ENCODE results near the gene WDR26.
"Not testable (repeated sequence)": the region's sequence is repeated elsewhere in the genome, so short reads cannot be mapped to it uniquely, and the experiment has no call there.

Gene WDR26

DNA sequence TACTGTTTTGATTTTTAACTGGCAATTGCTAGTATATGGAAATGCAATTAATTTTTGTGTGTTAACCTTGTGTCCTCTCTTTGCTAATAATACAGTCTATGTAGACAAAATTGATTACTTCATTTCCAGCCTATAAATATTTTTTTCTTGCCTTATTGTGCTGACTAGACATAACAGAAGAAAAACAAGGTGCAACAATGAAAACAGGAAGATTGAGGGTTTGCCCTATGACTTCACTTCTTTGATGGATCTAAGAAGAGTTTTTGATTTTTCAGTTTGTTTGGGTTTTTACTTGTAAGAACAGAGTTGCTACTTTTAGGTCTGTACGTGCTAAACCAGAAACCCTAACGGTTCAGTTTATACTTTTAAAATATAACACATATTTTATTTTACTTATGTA, 86.5 kb downstream of the WDR26 start:
- no peak for DNase-seq

DNA sequence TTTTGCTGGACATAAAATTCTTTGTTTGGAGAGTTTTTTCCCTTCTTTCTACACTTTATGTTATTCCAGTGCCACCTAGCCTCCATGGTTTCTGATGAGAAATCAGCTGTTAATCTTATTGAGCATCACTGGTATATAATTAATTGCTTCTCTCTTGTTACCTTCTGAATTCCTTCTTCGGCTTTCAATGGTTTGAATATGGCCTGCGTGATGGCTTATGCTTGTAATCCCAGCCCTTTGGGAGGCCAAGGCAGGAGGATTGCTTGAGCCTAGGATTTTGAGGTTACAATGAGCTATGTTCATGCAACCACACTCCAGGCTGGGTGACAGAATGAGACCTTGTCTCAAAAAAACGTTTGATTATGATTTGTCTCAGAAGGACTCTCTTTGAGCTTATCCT, 90.9 kb downstream of the WDR26 start:
- DNase-seq: no peak

DNA sequence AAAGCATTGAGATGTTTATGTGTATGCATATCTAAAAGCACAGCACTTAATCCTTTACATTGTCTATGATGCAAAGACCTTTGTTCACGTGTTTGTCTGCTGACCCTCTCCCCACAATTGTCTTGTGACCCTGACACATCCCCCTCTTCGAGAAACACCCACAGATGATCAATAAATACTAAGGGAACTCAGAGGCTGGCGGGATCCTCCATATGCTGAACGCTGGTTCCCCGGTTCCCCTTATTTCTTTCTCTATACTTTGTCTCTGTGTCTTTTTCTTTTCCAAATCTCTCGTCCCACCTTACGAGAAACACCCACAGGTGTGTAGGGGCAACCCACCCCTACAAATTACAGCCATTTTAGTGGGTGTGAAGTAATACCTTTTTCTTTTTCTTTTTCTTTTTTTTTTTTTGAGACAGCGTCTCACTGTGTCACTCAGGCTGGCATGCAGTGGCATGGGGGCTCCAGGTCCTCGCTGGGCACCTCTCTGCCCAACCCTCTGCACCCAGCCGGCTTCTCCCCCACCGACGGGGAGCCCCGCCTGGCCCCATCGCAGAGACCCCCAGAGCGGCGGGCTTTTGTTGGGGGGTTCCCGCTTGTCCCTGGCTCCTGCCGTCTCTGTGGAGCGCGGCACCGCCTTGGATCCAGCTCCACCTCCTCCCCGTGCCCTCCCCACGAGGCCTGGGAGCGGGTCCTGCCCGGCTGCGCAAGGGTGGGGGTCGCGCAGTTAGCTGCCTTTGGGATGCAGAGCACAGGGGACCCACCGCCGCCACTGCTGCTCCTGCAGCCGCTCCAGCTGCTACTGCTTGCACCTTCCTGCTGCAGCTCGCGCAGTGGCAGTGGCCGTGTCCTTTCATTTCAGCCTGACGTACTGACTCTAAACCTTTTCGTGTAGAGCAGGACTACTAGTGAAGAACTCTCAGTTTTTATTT, 93.9 kb downstream of the WDR26 start:
- DNase-seq: not testable (repeated sequence)

DNA sequence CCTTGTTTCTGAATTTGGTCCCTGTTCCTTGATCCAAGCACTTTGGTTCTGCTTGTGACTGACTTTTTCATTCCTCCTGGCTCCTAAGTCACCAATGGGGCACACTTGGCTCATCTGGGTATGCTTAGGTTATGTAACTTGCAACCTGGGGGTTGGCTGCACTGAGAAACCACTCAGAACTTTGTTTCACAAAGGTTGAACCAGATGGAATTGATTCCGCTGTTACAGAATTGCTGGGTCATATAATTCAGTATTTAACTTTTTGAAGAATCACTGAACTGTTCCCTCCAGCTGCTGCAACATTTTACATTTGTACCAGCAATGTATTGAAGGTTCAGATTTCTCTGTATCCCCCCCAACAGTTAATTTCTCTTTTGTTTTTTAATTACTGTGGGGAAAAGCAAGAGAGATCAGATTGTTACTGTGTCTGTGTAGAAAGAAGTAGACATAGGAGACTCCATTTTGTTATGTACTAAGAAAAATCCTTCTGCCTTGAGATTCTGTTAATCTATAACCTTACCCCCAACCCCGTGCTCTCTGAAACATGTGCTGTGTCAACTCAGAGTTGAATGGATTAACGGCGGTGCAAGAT, 95.1 kb downstream of the WDR26 start:
- no peak for DNase-seq

DNA sequence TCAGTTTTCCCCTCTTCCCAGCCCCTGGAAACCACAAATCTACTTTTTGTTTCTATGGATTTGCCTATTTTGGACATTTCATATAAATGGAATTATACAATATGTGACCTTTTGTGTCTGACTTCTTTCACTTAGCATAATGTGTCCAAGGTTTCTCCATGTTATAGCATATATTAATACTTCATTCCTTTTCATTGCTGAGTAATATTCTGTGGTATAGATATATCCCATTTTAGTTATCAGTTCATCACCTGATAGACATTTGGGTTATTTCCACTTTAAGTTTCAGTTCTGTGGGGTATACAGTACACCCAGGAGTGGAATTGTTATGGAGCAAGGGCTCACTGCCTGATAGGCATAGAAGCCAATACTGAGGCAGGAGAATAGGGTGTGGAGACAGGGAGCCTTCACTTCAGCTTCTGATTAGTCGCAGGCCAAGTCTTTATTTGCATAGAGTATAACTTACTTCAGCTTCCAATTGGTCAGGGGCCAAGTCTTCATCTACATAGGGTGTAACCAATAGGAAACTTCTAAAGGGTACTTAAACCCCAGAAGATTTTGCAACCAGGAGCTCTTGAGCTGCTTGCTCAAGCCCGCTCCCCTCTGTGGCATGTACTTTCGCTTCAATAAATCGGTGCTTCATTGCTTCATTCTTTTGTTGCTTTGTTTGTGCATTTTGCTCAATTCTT, 96.3 kb downstream of the WDR26 start:
- DNase-seq: no peak

Data from left hindlimb (tissue), 1 donor.